Prostate gland (tissue), 2 donors: Measurements from ENCODE around the gene BNIP5.
"Not testable (repeated sequence)": the region's sequence is repeated elsewhere in the genome, so short reads cannot be mapped to it uniquely, and the experiment has no call there.

Source experiments
- POLR2A ChIP-seq: fragments of 450-650 bp; IDR thresholded peaks from one replicate; pipeline ENCODE4 v1.6.1; 2016; ENCODE audit warnings: antibody characterized with exemption, mild to moderate bottlenecking
- POLR2AphosphoS5 ChIP-seq: sonication (generic); formaldehyde crosslinking; IDR thresholded peaks from one replicate; pipeline ENCODE4 v1.6.1; 2017; ENCODE audit warnings: antibody characterized with exemption
- TF ChIP-seq, protein P1 (sequence below), 4 experiments: fragments of 200-600 bp in 2 of 4; fragments of 450-650 bp in 2 of 4; sonication (generic) in 2 of 4; IDR thresholded peaks; 1 replicate in 3 of 4; 2 replicates in 1 of 4; pipeline ENCODE4 v1.5.1; 2016 to 2019; ENCODE audit warnings: antibody characterized with exemption in 4 of 4, mild to moderate bottlenecking in 2 of 4, moderate library complexity in 2 of 4

DNA sequence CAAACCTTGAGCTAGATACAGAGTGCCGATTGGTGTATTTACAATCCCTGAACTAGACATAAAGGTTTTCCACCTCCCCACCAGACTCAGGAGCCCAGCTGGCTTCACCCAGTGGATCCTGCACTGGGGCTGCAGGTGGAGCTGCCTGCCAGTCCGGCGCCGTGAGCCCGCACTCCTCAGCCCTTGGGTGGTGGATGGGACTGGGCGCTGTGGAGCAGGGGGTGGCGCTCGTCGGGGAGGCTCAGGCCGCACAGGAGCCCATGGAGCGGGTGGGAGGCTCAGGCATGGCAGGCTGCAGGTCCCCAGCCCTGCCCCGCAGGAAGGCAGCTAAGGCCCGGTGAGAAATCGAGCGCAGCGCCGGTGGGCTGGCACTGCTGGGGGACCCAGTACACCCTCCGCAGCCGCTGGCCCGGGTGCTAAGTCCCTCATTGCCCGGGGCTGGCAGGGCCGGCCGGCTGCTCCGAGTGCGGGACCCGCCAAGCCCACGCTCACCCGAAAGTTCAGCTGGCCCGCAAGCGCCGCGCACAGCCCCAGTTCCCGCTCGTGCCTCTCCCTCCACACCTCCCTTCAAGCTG lies 27.5 kb upstream of the BNIP5 start:
- TF ChIP-seq, protein P1, sequence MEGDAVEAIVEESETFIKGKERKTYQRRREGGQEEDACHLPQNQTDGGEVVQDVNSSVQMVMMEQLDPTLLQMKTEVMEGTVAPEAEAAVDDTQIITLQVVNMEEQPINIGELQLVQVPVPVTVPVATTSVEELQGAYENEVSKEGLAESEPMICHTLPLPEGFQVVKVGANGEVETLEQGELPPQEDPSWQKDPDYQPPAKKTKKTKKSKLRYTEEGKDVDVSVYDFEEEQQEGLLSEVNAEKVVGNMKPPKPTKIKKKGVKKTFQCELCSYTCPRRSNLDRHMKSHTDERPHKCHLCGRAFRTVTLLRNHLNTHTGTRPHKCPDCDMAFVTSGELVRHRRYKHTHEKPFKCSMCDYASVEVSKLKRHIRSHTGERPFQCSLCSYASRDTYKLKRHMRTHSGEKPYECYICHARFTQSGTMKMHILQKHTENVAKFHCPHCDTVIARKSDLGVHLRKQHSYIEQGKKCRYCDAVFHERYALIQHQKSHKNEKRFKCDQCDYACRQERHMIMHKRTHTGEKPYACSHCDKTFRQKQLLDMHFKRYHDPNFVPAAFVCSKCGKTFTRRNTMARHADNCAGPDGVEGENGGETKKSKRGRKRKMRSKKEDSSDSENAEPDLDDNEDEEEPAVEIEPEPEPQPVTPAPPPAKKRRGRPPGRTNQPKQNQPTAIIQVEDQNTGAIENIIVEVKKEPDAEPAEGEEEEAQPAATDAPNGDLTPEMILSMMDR (IDR thresholded peaks at IDR 0.05) = not testable (repeated sequence)
- not testable (repeated sequence) for TF ChIP-seq POLR2A, POLR2AphosphoS5
